BLaER1 treated with 17β-estradiol and CSF1 and Interleukin-3, amounts not matched to agents 10 nM and 100 nM (cell line): ENCODE data around the gene HTR1A.

Experiments
- H3K27ac ChIP-seq, 11 experiments: shearing (Covaris generic); formaldehyde crosslinking; 2 replicates each; pipeline ENCODE4 v1.8.1; 2022
- H3K27me3 ChIP-seq, 11 experiments: shearing (Covaris generic); formaldehyde crosslinking; 2 replicates each; pipeline ENCODE4 v1.8.1; 2022
- H3K36me3 ChIP-seq, 11 experiments: shearing (Covaris generic); formaldehyde crosslinking; 2 replicates each; pipeline ENCODE4 v1.8.1; 2022
- H3K4me1 ChIP-seq, 10 experiments: shearing (Covaris generic); formaldehyde crosslinking; 2 replicates each; pipeline ENCODE4 v1.8.1; 2022
- H3K4me2 ChIP-seq, 11 experiments: shearing (Covaris generic); formaldehyde crosslinking; 2 replicates each; pipeline ENCODE4 v1.8.1; 2022
- H3K4me3 ChIP-seq, 10 experiments: shearing (Covaris generic); formaldehyde crosslinking; 2 replicates each; pipeline ENCODE4 v1.8.1; 2022
- H3K9ac ChIP-seq, 11 experiments: shearing (Covaris generic); formaldehyde crosslinking; 2 replicates each; pipeline ENCODE4 v1.8.1; 2022
- H3K9me3 ChIP-seq, 11 experiments: shearing (Covaris generic); formaldehyde crosslinking; replicated peaks in 1 of 11; 2 replicates each; pipeline ENCODE4 v1.8.1; 2022
- H4K20me1 ChIP-seq, 11 experiments: shearing (Covaris generic); formaldehyde crosslinking; 2 replicates each; pipeline ENCODE4 v1.8.1; 2022
- Cebpa-rat ChIP-seq, 11 experiments: shearing (Covaris generic); IDR thresholded peaks; 2 replicates each; pipeline ENCODE4 v1.8.1; 2022

The HTR1A gene

GRCh38 chr5:63919763-63920478 is 42.3 kb downstream of the HTR1A start:
- Histone ChIP-seq H3K4me2 (no peak overlapping the region), H3K9me3 (no peaks in the 10 kb centered on the region), H4K20me1 (no peaks in the 10 kb centered on the region), H3K27me3 (no peaks in the 10 kb centered on the region), H3K36me3 (no peaks in the 10 kb centered on the region), H3K4me1 (no peaks in the 10 kb centered on the region), H3K9ac (no peak overlapping the region), H3K4me3 (no peak overlapping the region), H3K27ac (no peak overlapping the region)
- TF ChIP-seq Cebpa-rat (IDR thresholded peaks at IDR 0.05), result no peak

GRCh38 chr5:63916786-63917185 is 45.5 kb downstream of the HTR1A start:
- H3K4me2 ChIP-seq, result no peak overlapping the region
- no peak overlapping the region for H3K4me3 ChIP-seq
- no peak for TF ChIP-seq Cebpa-rat (IDR thresholded peaks at IDR 0.05)
- H3K27me3 ChIP-seq, result no peaks in the 10 kb centered on the region
- H3K9me3 ChIP-seq, result peaks cover 0 to 5% (median 0%) of the 10 kb centered on the region in 11 experiments; a peak in 2 of 22 replicates
- no peak overlapping the region for H3K9ac ChIP-seq
- H3K4me1 ChIP-seq, result no peaks in the 10 kb centered on the region
- no peak overlapping the region for H3K27ac ChIP-seq
- no peaks in the 10 kb centered on the region for H4K20me1 ChIP-seq
- no peaks in the 10 kb centered on the region for H3K36me3 ChIP-seq

DNA sequence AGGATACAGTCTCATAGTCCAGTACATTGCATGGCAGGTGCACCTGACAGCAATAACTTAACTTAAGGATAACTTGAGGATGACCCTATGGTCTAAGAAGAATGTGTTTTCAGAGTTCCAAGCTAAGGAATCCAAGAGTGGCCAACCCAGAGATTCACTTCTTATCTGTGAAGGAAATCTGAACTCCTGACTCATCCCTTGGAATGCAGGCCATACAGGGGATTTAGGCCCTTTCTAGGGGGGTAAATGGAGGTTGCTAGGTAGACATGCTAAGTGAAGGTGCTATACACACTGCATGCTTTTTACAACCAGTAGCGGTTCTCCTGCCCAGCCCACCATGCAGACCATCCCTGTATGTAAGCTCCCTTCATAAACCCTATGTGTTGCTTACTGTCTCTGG is 50.4 kb downstream of the HTR1A start:
- no peak for TF ChIP-seq Cebpa-rat (IDR thresholded peaks at IDR 0.05)
- peaks cover 0 to 5% (median 0%) of the 10 kb centered on the region in 11 experiments; a peak in 2 of 22 replicates for H3K9me3 ChIP-seq
- H3K9ac ChIP-seq, result no peak overlapping the region
- no peaks in the 10 kb centered on the region for H4K20me1 ChIP-seq
- no peak overlapping the region for H3K4me2 ChIP-seq
- no peaks in the 10 kb centered on the region for H3K36me3 ChIP-seq
- peaks cover 0 to 13% (median 0%) of the 10 kb centered on the region in 10 experiments; a peak in 4 of 20 replicates for H3K4me1 ChIP-seq
- no peaks in the 10 kb centered on the region for H3K27me3 ChIP-seq
- H3K27ac ChIP-seq, result no peak overlapping the region
- H3K4me3 ChIP-seq, result no peak overlapping the region
